Neural cell (in vitro differentiated cells): ENCODE data around the gene AMIGO2.

Experiments
- EP300 ChIP-seq: fragments of 450-650 bp; conservative IDR thresholded peaks from 2 replicates; pipeline ENCODE4 v1.6.1; 2014; ENCODE audit warnings: antibody characterized with exemption, mild to moderate bottlenecking, moderate library complexity; ENCODE audit not compliant: poor library complexity, severe bottlenecking
- EZH2 ChIP-seq: fragments of 200-600, 300-800 bp; shearing (Covaris generic), sonication (generic); IDR thresholded peaks from 2 replicates; pipeline ENCODE4 v1.6.1; 2014; ENCODE audit warnings: antibody characterized with exemption, low read length, borderline replicate concordance, mild to moderate bottlenecking; ENCODE audit not compliant: insufficient read depth, poor library complexity, severe bottlenecking
- POLR2AphosphoS5 ChIP-seq: IDR thresholded peaks from 2 replicates; pipeline ENCODE4 v1.6.1; 2012
- RAD21 ChIP-seq: fragments of 450-650 bp; conservative IDR thresholded peaks from 2 replicates; pipeline ENCODE4 v1.6.1; 2014; ENCODE audit warnings: antibody characterized with exemption, mild to moderate bottlenecking, moderate library complexity
- SMC3 ChIP-seq: fragments of 450-650 bp; conservative IDR thresholded peaks from 2 replicates; pipeline ENCODE4 v1.6.1; 2014; ENCODE audit warnings: antibody characterized with exemption, mild to moderate bottlenecking, moderate library complexity; ENCODE audit not compliant: poor library complexity
- TF ChIP-seq, protein P1 (sequence below): fragments of 450-650 bp; IDR thresholded peaks from 2 replicates; pipeline ENCODE4 v1.5.1; 2014; ENCODE audit warnings: antibody characterized with exemption, mild to moderate bottlenecking, moderate library complexity; ENCODE audit not compliant: poor library complexity, severe bottlenecking
- TF ChIP-seq, protein P2 (sequence below): IDR thresholded peaks from 2 replicates; pipeline ENCODE4 v1.6.1; 2012; ENCODE audit warnings: borderline replicate concordance

DNA sequence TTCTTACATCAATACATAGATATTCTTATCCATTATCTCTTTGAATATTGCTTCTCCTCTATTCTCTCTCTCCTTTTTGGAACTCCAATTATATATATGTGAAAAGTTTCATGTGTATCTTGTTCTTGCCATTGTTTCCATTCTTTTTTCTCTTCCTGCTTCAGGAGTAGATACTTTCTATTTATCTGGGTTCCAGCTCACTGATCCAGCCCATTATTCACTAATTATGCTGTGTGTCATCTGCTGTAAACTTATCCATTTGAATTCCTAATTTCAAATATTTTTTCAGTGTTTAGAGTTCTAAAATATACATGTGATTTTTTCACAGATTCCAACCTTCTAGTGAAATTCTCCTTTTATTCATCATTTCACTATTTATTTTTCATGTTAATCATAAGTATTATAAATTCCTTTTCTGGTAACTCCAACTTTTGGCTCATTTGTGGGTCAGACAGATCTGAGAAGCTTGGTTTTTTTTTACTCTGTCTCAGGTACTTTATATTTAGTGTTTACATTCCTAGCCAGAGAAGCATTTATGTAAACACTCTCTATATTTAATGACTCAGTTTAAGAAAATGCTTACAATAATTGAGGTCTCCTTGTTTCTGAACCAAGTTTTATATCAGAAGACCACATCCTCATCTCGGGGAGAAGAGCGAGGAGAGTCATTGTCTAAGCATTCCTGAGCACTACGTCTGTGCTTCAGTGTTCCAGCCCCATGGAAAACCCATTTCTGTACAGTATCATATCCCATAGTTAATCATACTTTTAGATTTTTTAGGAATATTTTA lies 15.9 kb upstream of the AMIGO2 start:
- TF ChIP-seq, protein P1, sequence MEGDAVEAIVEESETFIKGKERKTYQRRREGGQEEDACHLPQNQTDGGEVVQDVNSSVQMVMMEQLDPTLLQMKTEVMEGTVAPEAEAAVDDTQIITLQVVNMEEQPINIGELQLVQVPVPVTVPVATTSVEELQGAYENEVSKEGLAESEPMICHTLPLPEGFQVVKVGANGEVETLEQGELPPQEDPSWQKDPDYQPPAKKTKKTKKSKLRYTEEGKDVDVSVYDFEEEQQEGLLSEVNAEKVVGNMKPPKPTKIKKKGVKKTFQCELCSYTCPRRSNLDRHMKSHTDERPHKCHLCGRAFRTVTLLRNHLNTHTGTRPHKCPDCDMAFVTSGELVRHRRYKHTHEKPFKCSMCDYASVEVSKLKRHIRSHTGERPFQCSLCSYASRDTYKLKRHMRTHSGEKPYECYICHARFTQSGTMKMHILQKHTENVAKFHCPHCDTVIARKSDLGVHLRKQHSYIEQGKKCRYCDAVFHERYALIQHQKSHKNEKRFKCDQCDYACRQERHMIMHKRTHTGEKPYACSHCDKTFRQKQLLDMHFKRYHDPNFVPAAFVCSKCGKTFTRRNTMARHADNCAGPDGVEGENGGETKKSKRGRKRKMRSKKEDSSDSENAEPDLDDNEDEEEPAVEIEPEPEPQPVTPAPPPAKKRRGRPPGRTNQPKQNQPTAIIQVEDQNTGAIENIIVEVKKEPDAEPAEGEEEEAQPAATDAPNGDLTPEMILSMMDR: no peak
- TF ChIP-seq EZH2 (no peak), EP300 (no peak), POLR2AphosphoS5 (no peak), RAD21 (no peak), SMC3 (no peak)
- TF ChIP-seq, protein P2, sequence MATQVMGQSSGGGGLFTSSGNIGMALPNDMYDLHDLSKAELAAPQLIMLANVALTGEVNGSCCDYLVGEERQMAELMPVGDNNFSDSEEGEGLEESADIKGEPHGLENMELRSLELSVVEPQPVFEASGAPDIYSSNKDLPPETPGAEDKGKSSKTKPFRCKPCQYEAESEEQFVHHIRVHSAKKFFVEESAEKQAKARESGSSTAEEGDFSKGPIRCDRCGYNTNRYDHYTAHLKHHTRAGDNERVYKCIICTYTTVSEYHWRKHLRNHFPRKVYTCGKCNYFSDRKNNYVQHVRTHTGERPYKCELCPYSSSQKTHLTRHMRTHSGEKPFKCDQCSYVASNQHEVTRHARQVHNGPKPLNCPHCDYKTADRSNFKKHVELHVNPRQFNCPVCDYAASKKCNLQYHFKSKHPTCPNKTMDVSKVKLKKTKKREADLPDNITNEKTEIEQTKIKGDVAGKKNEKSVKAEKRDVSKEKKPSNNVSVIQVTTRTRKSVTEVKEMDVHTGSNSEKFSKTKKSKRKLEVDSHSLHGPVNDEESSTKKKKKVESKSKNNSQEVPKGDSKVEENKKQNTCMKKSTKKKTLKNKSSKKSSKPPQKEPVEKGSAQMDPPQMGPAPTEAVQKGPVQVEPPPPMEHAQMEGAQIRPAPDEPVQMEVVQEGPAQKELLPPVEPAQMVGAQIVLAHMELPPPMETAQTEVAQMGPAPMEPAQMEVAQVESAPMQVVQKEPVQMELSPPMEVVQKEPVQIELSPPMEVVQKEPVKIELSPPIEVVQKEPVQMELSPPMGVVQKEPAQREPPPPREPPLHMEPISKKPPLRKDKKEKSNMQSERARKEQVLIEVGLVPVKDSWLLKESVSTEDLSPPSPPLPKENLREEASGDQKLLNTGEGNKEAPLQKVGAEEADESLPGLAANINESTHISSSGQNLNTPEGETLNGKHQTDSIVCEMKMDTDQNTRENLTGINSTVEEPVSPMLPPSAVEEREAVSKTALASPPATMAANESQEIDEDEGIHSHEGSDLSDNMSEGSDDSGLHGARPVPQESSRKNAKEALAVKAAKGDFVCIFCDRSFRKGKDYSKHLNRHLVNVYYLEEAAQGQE: no peak
